GM21576 (cell line): ENCODE results near the gene AXIN2.
A peak's percentile ranks its signal among the peaks of the same experiment; 100 is the strongest.

Source experiments
- ATAC-seq: cut with Tn5 transposase; IDR thresholded peaks from one replicate; pipeline ENCODE4 v1.9.1; 2021; ENCODE audit warnings: mild to moderate bottlenecking, moderate library complexity; ENCODE audit not compliant: unreplicated experiment

Gene AXIN2, protein sequence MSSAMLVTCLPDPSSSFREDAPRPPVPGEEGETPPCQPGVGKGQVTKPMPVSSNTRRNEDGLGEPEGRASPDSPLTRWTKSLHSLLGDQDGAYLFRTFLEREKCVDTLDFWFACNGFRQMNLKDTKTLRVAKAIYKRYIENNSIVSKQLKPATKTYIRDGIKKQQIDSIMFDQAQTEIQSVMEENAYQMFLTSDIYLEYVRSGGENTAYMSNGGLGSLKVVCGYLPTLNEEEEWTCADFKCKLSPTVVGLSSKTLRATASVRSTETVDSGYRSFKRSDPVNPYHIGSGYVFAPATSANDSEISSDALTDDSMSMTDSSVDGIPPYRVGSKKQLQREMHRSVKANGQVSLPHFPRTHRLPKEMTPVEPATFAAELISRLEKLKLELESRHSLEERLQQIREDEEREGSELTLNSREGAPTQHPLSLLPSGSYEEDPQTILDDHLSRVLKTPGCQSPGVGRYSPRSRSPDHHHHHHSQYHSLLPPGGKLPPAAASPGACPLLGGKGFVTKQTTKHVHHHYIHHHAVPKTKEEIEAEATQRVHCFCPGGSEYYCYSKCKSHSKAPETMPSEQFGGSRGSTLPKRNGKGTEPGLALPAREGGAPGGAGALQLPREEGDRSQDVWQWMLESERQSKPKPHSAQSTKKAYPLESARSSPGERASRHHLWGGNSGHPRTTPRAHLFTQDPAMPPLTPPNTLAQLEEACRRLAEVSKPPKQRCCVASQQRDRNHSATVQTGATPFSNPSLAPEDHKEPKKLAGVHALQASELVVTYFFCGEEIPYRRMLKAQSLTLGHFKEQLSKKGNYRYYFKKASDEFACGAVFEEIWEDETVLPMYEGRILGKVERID

DNA sequence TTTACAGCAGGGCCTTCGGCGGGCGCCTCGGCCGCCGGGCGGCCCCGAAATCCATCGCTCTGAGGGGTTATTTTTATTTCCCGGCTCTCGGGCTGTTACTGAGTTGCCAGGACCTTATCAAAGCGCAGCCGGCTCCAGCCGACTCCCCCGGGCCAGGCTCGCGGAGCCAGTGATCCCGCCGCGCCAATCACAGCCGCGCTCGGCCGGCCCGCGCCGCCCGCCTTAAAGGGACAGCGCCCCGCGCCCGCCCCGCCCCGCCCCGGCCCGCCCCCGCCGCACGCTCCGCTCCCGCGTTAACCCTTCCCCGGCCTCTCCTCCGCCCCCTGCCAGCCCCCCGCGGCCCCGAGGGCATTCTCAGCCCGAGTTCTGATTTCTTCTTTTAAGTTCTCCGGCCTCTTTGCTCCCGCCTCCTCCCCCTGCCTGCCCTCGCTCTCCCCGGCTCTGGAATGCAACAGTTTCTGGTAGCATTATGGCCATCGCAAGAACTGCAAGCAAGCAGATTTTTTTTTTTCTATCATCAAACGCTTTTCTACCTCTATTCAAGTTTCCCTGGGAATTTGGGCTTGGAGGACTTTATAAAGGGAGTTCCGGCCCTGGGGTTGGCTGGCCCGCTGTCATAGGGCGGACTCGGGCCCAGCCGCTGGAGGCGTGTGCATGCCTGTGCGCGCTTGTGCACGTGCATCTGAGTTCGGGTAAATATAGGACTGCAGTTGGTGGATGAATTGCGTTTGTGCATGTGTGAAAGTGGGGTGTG is at the start of gene AXIN2:
TSS of gene AXIN2 (minus strand) at position 197 of the 754 bp plus-strand sequence. CDS start 3,028 bp downstream, outside the sequence.
- peak; percentile 84 for ATAC-seq

DNA sequence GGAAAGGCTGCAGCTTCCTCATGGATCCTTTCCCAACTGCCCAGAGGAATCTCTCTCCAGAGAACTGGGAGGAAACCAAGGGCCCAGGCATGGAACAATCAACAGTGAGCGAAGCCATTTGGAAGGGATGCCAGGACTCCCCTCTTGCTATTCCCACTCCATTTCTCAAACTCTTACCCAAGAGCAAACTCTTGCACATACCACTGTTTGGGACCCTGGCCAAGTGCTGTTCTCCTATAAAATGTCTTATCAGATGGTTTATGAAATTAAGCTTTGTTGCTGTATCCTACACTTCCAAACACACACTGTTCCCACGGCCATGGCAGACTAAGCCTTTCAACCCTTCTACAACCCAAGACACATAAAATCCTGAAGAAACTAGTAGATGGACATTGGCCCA is 48.3 kb upstream of the AXIN2 start:
- ATAC-seq = no peak

DNA sequence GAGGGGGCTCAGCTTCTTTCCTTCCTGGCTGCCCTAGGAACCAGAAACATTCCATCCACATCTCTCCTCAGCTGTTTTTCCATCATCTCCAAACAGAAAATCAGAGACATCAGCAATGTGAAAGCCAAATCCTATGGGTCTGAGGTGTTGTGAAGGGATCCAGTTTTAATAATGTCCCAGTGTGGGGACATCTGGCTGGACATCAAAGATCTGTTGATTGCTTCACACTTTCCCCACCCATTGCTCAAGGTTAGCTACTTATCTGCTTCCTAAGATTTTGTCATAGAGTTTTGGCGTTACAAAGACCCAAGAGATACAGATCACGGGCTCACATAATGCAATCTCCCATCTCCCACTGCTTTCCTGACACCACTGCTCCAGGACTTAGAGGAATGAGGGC is 47.8 kb upstream of the AXIN2 start:
- no peak for ATAC-seq

GRCh38 chr17:65604070-65604469 is 42.6 kb upstream of the AXIN2 start:
- ATAC-seq = no peak

- ATAC-seq = no peak
These were observed 40.4 kb upstream of the AXIN2 start for GRCh38 chr17:65601881-65602280.

- no peak for ATAC-seq
These were observed 39.7 kb upstream of the AXIN2 start for GRCh38 chr17:65601145-65601544.

DNA sequence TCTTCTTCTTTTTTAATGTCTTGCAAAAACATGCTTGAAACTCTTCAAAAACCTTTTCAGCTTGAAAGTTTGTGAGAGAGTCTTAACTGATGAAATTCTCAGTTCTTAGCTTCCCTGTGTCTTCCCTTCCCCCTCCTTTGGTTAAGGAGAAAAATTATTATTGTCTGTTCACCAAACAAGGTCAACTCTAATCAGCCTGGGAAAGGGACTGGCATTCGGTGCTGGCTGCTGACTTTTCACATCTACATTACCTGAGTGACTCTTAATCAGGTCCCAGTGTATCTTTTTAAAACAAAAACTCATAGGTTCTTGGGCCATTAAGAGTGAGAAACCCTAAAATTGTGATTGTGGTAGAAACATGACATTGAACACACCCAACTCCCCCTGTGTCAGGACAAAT is 39.1 kb upstream of the AXIN2 start:
- ATAC-seq = no peak

- ATAC-seq = no peak
These were observed 38.2 kb upstream of the AXIN2 start for GRCh38 chr17:65599650-65600049.

DNA sequence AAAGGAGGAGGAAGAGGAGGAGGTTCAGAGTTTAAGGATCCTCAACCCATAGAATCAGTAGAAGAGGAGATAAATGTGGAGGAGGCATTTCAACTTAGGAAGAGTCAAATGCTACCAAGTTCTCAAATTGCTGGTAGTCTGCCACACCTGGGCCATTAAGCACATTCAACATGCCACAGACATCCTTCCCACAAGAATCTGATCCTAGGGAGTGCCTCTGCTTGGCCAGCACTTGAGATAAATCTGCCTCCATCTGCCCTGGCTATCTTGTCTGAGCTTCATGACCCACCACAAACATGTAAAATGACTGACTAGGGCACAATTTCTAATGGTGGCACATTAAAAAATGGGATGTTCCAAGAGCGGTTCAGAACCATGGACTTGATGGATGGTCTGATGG is 37.3 kb upstream of the AXIN2 start:
- ATAC-seq = no peak

DNA sequence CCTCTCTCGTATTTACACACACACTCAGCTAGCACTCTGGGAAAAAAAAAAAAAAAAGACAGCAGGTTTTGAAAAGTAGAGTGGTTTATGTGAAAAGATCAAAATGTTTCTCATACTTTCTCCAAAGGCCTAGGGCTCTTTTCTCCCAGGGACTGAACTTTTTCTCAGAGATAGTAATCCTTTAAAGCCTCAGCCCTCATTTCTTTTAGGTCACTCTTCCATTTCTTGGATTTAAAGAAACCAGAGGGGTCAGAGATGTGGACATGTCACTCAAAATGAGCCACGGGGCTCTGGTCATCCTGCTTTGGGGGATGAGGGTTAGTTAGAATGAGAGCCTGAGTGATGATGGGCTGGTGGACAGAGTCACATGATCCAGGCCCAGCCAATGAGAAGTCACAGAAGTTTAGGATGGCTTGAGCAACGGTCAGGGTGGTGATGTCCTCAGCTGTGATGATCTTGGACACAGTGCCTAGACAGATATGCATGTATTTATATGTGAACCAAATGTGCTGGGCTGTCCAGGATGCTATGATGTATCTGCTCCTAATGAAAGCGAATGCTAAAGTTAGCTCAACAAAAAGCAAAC is 33.7 kb upstream of the AXIN2 start:
- no peak for ATAC-seq

DNA sequence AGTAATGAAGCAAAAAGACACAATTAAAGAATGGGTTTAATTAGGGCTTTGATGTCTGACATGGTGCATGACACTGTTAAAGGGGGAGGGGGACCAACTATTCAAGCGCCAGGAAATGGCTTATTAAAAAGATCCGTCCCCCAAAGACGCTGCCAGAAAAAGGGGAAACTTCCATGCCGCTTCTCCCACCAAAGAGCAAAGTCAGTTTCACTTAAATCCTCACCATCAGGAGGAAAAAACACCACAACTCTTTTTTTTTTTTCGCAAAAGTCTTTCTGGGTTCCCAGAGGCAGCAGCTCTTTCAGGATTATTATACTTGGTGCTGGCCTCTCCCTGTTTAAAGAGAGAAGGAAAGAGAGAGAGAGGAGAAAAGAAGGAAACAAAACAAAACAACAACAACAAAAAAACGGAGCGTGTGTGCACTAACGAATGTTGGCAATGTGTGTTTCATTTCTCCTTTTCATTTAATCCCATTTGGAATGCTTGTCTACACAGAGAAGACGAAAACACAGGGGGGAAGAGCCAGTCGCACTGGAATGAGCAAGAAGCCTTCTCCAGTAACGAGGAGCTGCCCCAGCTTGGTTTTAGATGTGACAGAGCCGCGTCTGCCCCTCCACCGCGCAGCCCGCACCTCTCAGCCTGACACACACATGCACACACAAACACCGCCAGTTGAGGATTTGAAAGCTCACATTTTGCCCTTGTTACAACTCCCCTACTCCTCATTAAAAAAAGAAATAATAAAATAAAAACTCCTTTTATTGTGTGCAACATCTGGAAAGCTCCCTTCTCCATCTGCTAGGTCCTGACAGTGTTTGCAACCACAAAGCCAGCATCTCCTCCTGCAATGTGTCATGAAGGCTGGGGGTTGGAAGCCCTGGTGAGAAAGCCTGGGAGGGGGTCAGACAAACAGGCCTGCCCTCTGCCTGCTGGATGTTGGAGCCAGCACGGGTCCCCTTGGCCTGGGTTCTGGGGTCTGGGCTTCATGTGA is 32.7 kb upstream of the AXIN2 start:
- ATAC-seq = no peak

GRCh38 chr17:65593092-65593854 is 31.8 kb upstream of the AXIN2 start:
- ATAC-seq = no peak

- no peak for ATAC-seq
These were observed 30.9 kb upstream of the AXIN2 start for GRCh38 chr17:65592125-65592965.

DNA sequence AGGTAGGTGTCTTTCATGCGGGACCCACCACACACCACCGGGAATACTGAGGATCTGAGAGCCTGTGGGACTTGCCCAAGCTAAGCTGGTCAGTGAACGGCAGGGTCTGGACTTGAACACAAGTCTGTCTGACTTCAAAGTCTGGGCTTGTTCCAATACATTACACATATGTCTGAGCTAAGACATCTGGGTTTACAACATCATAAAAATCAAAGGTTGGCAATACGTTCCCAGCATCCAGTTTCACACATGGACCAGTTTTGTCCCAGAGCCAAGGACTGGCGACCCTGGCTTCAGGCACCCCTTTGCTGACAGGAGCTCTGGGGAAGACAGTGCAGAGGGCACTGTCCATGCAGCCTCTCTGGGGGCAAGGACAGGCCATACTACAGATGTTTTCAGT is 27.9 kb upstream of the AXIN2 start:
- ATAC-seq = no peak

- ATAC-seq = no peak
These were observed 26.8 kb upstream of the AXIN2 start for GRCh38 chr17:65588181-65588808.

DNA sequence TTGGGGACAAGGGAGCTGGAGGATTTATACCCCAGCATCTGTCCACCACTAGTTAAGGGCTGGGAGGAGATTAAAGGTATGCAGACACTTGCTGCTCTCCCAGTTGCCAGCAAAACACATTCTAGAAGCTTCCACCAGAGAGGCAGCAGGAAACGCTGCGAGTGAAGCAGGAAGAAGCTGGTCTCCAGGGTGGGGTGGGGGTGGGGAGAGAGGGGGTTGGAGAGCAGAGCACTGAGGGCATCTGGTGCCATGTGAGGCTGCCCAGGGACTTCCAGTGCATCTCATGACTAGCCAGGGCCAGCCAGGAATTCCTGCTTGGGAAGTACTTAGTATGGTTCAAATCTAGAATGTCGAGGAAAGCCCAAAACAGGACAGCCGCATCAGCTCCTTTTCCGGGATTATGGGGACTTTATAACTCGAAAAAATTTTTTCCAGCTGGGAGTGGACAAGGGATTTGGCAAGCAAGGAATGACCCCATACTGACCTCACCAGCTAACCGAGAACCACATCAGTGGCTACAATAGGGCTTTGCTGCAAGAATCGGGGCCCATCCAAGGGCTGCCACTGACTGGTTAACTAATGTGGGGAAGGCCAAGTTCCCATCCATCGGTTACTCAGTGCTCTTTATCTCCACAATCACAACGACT is 26.2 kb upstream of the AXIN2 start:
- ATAC-seq = no peak

DNA sequence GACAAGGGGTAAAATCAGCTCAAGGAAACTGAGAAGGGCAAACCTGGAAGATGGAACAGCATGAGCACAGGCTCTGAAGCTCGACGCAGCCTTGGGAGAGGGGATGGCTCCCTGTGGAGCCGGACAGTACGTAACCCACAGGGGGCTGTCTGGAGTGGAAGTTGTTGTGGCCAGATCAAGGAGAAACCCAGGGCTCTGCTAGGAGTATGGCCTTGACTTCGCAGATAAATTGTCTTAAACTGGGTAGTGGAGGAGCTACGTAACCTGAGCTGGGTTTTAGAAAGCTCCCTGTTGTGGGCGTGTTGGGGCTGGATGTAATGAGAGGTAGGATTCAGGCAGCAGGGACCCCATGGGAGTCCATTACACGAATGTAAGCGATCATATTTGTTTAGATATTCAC is 25.5 kb upstream of the AXIN2 start:
- no peak for ATAC-seq
